Tibial nerve (tissue), 4 donors: ENCODE data around the gene TRDN.
"Not testable (repeated sequence)": the region's sequence is repeated elsewhere in the genome, so short reads cannot be mapped to it uniquely, and the experiment has no call there.

Experiments
- CTCF ChIP-seq, 5 experiments: fragments of 200-600 bp in 3 of 5; fragments of 450-650 bp in 2 of 5; sonication (generic) in 3 of 5; IDR thresholded peaks; one replicate each; pipeline ENCODE4 v1.5.1; 2016 to 2019; ENCODE audit warnings: antibody characterized with exemption in 5 of 5, mild to moderate bottlenecking in 3 of 5, moderate library complexity in 2 of 5
- EP300 ChIP-seq, 2 donors: sonication (generic); formaldehyde crosslinking; IDR thresholded peaks; one replicate each; pipeline ENCODE4 v1.6.1; 2017; ENCODE audit warnings: antibody characterized with exemption in 2 of 2, mild to moderate bottlenecking in 1 of 2
- POLR2A ChIP-seq, 2 donors: fragments of 450-650 bp; IDR thresholded peaks; one replicate each; pipeline ENCODE4 v1.6.1; 2017; ENCODE audit warnings: antibody characterized with exemption in 2 of 2, mild to moderate bottlenecking in 2 of 2, moderate library complexity in 2 of 2

DNA sequence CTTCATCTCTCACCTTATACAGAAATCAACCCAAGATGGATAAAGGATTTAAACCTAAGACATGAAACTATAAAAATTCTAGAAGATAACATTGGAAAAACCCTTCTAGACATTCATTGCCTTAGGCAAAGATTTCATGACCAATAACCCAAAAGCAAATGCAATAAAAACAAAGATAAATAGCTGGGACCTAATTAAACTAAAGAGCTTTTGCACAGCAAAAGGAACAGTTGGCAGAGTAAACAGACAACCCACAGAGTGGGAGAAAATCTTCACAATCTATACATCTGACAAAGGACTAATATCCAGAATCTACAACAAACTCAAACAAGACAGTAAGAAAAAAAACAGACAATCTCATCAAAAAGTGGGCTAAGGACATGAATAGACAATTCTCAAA is 183.7 kb downstream of the TRDN start:
- not testable (repeated sequence) for TF ChIP-seq CTCF, POLR2A, EP300 (IDR thresholded peaks at IDR 0.05)
